ENCODE results near the gene TAGLN.

The TAGLN gene

DNA sequence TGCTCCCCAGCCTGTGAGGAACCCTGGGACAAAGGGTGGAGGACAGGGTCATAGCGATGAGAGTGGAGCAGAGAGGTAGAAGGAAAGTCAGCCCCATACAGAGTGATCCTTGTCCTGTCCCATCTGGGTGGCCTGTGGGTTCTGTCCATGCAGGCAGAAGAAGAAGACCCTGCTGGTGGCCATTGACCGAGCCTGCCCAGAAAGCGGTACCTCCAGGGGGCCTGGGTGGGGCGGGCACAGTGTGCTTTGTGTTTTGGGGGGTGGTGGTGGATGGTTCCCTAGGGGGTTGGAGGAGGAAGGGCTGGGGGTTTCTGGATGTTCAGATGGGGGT is 12.8 kb upstream of the TAGLN start:
- Mint-ChIP-seq H3K4me1 (ENCODE audit: low read depth) (no peaks in the 10 kb centered on the region), H3K9me3 (no peaks in the 10 kb centered on the region), H3K27ac (no peak overlapping the region), H3K36me3 (ENCODE audit: low read depth) (peaks cover 11% of the 10 kb centered on the region), H3K4me3 (no peak overlapping the region), H3K27me3 (ENCODE audit: low read depth) (no peaks in the 10 kb centered on the region)
- no peak for DNase-seq (ENCODE audit: low spot score)

GRCh38 chr11:117187007-117187406 is 12.2 kb upstream of the TAGLN start:
- Mint-ChIP-seq H3K4me3 (no peak overlapping the region), H3K4me1 (ENCODE audit: low read depth) (no peaks in the 10 kb centered on the region), H3K27ac (no peak overlapping the region), H3K9me3 (no peaks in the 10 kb centered on the region), H3K27me3 (ENCODE audit: low read depth) (no peaks in the 10 kb centered on the region), H3K36me3 (ENCODE audit: low read depth) (peaks cover 13% of the 10 kb centered on the region)
- DNase-seq (ENCODE audit: low spot score) = no peak

DNA sequence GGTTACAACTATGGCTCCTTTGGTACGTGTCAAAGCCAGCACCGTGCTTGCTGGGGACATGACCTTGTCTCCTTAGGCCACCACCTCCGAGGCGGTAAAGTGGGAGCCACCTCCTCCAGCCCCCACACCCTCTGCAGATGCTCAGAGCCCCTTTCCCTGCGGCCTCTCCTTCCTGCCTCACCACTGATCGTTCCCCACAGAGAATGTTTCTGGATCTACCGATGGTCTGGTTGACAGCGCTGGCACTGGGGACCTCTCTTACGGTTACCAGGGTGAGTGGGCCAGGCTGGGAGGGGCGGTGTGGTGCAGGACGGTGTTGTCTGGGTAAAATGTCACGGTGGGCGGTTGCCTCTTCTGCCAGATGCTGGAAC is 11.8 kb upstream of the TAGLN start:
- no peak overlapping the region for H3K27ac Mint-ChIP-seq
- H3K27me3 Mint-ChIP-seq (ENCODE audit: low read depth) = no peaks in the 10 kb centered on the region
- DNase-seq (ENCODE audit: low spot score) = no peak
- no peaks in the 10 kb centered on the region for H3K9me3 Mint-ChIP-seq
- no peaks in the 10 kb centered on the region for H3K4me1 Mint-ChIP-seq (ENCODE audit: low read depth)
- H3K36me3 Mint-ChIP-seq (ENCODE audit: low read depth) = peaks cover 13% of the 10 kb centered on the region
- no peak overlapping the region for H3K4me3 Mint-ChIP-seq

GRCh38 chr11:117187799-117188481 is 11.2 kb upstream of the TAGLN start:
- Mint-ChIP-seq H3K4me3 (no peak overlapping the region), H3K4me1 (ENCODE audit: low read depth) (no peaks in the 10 kb centered on the region), H3K27ac (no peak overlapping the region), H3K36me3 (ENCODE audit: low read depth) (peaks cover 10% of the 10 kb centered on the region), H3K9me3 (no peaks in the 10 kb centered on the region), H3K27me3 (ENCODE audit: low read depth) (no peaks in the 10 kb centered on the region)
- DNase-seq (ENCODE audit: low spot score) = no peak

GRCh38 chr11:117188620-117189081 is 10.5 kb upstream of the TAGLN start:
- Mint-ChIP-seq H3K4me3 (no peak overlapping the region), H3K4me1 (ENCODE audit: low read depth) (no peaks in the 10 kb centered on the region), H3K27me3 (ENCODE audit: low read depth) (no peaks in the 10 kb centered on the region), H3K36me3 (ENCODE audit: low read depth) (peaks cover 13% of the 10 kb centered on the region), H3K27ac (no peak overlapping the region), H3K9me3 (no peaks in the 10 kb centered on the region)
- no peak for DNase-seq (ENCODE audit: low spot score)

DNA sequence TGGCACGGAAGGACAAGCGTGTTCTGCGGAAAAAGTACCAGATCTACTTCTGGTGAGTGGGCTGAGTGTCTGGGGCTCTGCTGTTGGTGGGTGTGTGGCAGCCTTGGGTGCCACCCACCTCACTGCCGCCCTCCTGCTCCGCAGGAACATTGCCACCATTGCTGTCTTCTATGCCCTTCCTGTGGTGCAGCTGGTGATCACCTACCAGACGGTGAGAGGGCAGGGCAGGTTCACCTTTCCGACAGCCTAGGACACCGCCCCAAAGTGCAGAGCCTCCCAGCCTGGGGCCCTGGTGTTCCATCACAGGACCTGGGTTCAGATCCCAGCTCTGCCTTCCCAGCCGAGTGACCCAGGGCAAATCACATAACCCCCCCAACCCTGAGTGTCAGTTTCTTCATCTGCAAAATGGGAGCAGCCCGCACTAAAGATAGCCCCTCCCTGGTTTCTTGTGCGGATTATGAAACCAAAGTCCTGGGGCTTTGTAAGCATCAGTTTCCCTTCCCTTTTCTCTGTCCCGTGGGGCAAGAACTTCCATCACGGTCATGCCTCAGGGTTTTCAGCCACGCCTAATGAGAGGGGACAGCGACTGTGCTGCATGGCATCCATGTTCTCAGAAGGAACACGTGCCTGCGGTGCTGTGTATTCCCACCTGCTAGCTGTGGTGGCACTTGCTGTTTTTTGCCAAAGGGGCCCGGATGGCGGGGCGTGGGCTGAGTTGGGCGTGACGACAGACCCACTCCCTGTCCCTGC is 9.8 kb upstream of the TAGLN start:
- Mint-ChIP-seq H3K4me3 (no peak overlapping the region), H3K36me3 (ENCODE audit: low read depth) (peaks cover 13% of the 10 kb centered on the region), H3K27ac (no peak overlapping the region), H3K4me1 (ENCODE audit: low read depth) (no peaks in the 10 kb centered on the region), H3K9me3 (no peaks in the 10 kb centered on the region), H3K27me3 (ENCODE audit: low read depth) (no peaks in the 10 kb centered on the region)
- no peak for DNase-seq (ENCODE audit: low spot score)

DNA sequence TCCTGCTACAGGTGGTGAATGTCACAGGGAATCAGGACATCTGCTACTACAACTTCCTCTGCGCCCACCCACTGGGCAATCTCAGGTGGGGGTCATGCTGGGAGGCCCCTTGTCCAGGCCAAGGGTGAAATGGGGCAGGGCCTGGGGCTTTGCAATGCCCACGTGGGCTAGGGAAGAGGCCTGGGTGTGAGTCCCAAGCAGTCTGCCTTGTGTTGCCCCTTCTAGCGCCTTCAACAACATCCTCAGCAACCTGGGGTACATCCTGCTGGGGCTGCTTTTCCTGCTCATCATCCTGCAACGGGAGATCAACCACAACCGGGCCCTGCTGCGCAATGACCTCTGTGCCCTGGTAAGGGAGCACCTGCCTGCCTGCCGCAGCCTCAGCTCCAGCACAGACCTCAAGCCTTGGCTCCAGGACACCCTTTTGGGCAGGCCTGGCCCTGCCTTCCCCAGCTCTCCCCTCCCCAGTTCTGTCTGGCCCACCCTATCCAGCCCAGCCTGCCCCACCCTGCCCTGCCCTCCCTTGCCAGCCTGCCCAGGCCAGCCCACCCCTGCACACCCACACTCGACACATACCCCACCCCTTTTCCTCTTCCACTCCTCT is 9.1 kb upstream of the TAGLN start:
- Mint-ChIP-seq H3K4me1 (ENCODE audit: low read depth) (no peaks in the 10 kb centered on the region), H3K27me3 (ENCODE audit: low read depth) (no peaks in the 10 kb centered on the region), H3K27ac (no peak overlapping the region), H3K9me3 (no peaks in the 10 kb centered on the region), H3K4me3 (no peak overlapping the region), H3K36me3 (ENCODE audit: low read depth) (peaks cover 13% of the 10 kb centered on the region)
- DNase-seq (ENCODE audit: low spot score) = no peak

DNA sequence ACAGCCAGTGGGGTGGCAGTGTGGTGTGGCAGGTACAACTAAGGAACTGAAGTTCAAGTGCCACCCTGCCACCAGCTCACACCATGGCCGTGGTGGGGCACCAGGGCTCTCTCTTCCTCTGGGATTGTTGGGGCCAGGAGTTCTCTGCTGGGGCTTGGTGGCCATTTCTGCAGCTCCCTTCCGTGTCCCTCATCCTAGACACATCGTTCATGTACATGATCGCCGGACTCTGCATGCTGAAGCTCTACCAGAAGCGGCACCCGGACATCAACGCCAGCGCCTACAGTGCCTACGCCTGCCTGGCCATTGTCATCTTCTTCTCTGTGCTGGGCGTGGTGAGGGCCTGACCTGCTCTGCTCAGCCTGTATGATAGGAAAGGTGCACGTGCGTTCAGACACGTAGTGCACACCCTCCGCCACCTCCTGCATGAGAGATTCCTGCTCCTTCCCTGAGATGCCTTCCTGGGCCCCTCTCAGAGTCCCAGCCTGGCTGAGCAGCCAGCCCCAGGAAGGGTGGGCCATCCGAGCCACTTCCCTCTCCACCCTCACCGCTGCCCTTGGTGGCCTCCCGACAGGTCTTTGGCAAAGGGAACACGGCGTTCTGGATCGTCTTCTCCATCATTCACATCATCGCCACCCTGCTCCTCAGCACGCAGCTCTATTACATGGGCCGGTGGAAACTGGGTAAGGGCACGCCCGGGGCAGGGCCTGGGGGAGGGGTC is 7.3 kb upstream of the TAGLN start:
- Mint-ChIP-seq H3K4me3 (no peak overlapping the region), H3K4me1 (ENCODE audit: low read depth) (no peaks in the 10 kb centered on the region), H3K9me3 (no peaks in the 10 kb centered on the region), H3K27me3 (ENCODE audit: low read depth) (no peaks in the 10 kb centered on the region), H3K27ac (no peak overlapping the region), H3K36me3 (ENCODE audit: low read depth) (peaks cover 11% of the 10 kb centered on the region)
- DNase-seq (ENCODE audit: low spot score) = no peak

DNA sequence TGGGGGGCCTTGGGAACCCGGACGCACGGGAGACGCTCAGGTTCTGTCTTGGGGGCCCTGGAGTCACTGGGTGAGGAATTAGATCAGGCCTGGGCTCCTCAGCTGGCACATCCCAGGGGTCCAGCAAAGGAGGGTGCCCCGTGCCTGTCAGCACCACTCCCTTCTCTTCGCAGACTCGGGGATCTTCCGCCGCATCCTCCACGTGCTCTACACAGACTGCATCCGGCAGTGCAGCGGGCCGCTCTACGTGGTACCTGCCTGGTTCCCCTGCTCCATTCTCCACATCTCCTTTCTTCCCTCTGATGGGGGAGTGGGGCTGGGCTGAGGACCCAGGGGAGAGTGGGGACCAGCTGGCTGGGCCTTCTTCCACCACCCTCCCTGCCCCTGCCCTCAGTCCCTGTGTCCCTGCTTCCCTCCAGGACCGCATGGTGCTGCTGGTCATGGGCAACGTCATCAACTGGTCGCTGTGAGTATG is 6.7 kb upstream of the TAGLN start:
- Mint-ChIP-seq H3K4me1 (ENCODE audit: low read depth) (no peaks in the 10 kb centered on the region), H3K27ac (no peak overlapping the region), H3K4me3 (no peak overlapping the region), H3K9me3 (no peaks in the 10 kb centered on the region), H3K36me3 (ENCODE audit: low read depth) (peaks cover 11% of the 10 kb centered on the region), H3K27me3 (ENCODE audit: low read depth) (no peaks in the 10 kb centered on the region)
- no peak for DNase-seq (ENCODE audit: low spot score)

DNA sequence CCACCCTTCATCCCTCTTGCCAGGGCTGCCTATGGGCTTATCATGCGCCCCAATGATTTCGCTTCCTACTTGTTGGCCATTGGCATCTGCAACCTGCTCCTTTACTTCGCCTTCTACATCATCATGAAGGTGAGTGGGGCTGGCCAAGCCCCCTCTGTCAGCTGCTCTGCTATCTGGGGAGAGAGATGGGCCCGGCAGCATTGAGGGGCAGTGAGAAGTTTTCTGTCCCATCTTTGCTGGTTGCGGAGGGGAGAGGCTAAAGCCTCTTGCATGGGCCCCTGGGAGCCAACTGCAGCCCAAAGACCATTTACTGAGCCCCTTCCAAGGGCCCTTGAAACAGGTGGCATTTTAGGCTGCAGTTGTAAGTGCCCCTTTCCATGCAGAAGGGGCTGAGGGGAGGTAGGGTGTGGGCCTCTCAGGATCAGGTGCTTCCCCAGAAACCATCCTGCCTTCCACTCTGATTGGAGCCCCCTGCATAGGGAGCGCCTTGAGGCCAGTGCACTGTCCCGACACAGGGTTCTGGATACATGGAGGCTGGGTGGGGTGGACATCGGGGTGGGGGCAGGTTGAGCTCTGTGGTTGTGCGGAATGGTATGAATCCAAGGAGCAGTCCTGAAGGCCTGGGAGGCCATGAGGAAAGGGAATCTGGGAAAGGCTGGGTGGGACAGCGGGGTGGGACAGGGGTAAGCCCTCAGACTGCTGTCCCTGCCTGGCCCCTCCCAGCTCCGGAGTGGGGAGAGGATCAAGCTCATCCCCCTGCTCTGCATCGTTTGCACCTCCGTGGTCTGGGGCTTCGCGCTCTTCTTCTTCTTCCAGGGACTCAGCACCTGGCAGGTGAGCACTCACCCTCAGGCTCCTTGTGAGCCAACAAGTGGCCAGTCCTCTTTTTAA is 5.8 kb upstream of the TAGLN start:
- Mint-ChIP-seq H3K36me3 (ENCODE audit: low read depth) (peaks cover 11% of the 10 kb centered on the region), H3K4me1 (ENCODE audit: low read depth) (no peaks in the 10 kb centered on the region), H3K4me3 (no peak overlapping the region), H3K27ac (no peak overlapping the region), H3K9me3 (no peaks in the 10 kb centered on the region), H3K27me3 (ENCODE audit: low read depth) (no peaks in the 10 kb centered on the region)
- DNase-seq (ENCODE audit: low spot score) = no peak

GRCh38 chr11:117194267-117194666 is 4.9 kb upstream of the TAGLN start:
- H3K27ac Mint-ChIP-seq = no peak overlapping the region
- no peaks in the 10 kb centered on the region for H3K4me1 Mint-ChIP-seq (ENCODE audit: low read depth)
- peaks cover 7% of the 10 kb centered on the region for H3K36me3 Mint-ChIP-seq (ENCODE audit: low read depth)

GRCh38 chr11:117195258-117195657 is 3.9 kb upstream of the TAGLN start:
- H3K27me3 Mint-ChIP-seq (ENCODE audit: low read depth) = no peaks in the 10 kb centered on the region
- H3K27ac Mint-ChIP-seq = peak overlapping the region; percentile 24
- H3K4me3 Mint-ChIP-seq = no peak overlapping the region
- no peak for DNase-seq (ENCODE audit: low spot score)
- no peaks in the 10 kb centered on the region for H3K9me3 Mint-ChIP-seq
- peaks cover 6% of the 10 kb centered on the region for H3K36me3 Mint-ChIP-seq (ENCODE audit: low read depth)
- no peaks in the 10 kb centered on the region for H3K4me1 Mint-ChIP-seq (ENCODE audit: low read depth)

More at GRCh38 chr11:117194267-117194666, 4.9 kb upstream of the TAGLN start:
- Mint-ChIP-seq H3K4me3 (no peak overlapping the region), H3K27me3 (ENCODE audit: low read depth) (no peaks in the 10 kb centered on the region), H3K9me3 (no peaks in the 10 kb centered on the region)
- no peak for DNase-seq (ENCODE audit: low spot score)

DNA sequence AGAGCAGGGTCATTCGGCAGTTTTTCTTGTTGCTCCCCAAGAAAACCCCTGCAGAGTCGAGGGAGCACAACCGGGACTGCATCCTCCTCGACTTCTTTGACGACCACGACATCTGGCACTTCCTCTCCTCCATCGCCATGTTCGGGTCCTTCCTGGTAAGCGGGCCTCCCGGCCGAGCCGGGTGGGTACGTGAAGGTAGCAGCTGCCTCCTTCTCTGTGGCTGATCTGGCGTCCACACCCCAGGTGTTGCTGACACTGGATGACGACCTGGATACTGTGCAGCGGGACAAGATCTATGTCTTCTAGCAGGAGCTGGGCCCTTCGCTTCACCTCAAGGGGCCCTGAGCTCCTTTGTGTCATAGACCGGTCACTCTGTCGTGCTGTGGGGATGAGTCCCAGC is 3.4 kb upstream of the TAGLN start:
- H3K9me3 Mint-ChIP-seq = no peaks in the 10 kb centered on the region
- H3K27ac Mint-ChIP-seq = no peak overlapping the region
- H3K4me1 Mint-ChIP-seq (ENCODE audit: low read depth) = no peaks in the 10 kb centered on the region
- no peak overlapping the region for H3K4me3 Mint-ChIP-seq
- H3K36me3 Mint-ChIP-seq (ENCODE audit: low read depth) = peaks cover 6% of the 10 kb centered on the region
- H3K27me3 Mint-ChIP-seq (ENCODE audit: low read depth) = no peaks in the 10 kb centered on the region
- DNase-seq (ENCODE audit: low spot score) = no peak

Measured in T-helper 2 cell treated with Interferon-gamma antibody and Interleukin-4, amounts not matched to agents 5 μg/mL and 100 μg/mL, for 36 hours (primary cell).